ENCODE measurements around the gene CCL19. TPM values are rescaled to one million over a fixed set of nuclear protein-coding genes. Genes with fewer than 3 reads are reported as not detected.

Gene CCL19
- total and polyA plus RNA-seq, 3 experiments from 2014 or later, result not detected

Other genes starting within 250 kb of the CCL19 start
- gene FAM219A, start 232.7 kb downstream of the CCL19 start, total RNA-seq, result 10 to 100 TPM in 1 of 2 experiments, 1 to 10 TPM in 1; 9.4 to 10.5 TPM
- 1.7 TPM for gene FAM219A, start 232.7 kb downstream of the CCL19 start, polyA plus RNA-seq
- gene DNAI1, start 232.5 kb downstream of the CCL19 start, total RNA-seq, result not detected
- not detected for gene DNAI1, start 232.5 kb downstream of the CCL19 start, polyA plus RNA-seq
- under 1 TPM; 0.35 to 0.39 TPM for gene ENHO, start 168.3 kb downstream of the CCL19 start, total RNA-seq
- not detected for gene ENHO, start 168.3 kb downstream of the CCL19 start, polyA plus RNA-seq
- gene CNTFR, start 101.6 kb downstream of the CCL19 start, total RNA-seq, result not detected
- gene CNTFR, start 101.6 kb downstream of the CCL19 start, polyA plus RNA-seq, result not detected
- 10 to 100 TPM; 34.5 to 39.0 TPM for gene RPP25L, start 79.2 kb downstream of the CCL19 start, total RNA-seq
- 35.9 TPM for gene RPP25L, start 79.2 kb downstream of the CCL19 start, polyA plus RNA-seq
- gene DCTN3, start 70.8 kb downstream of the CCL19 start, total RNA-seq, result 10 to 100 TPM; 83.3 to 83.4 TPM
- gene DCTN3, start 70.8 kb downstream of the CCL19 start, polyA plus RNA-seq, result 128 TPM
- under 1 TPM; 0.22 to 0.44 TPM for gene ARID3C, start 62.2 kb downstream of the CCL19 start, total RNA-seq
- gene ARID3C, start 62.2 kb downstream of the CCL19 start, polyA plus RNA-seq, result not detected
- 100 to 1,000 TPM; 138 to 141 TPM for gene SIGMAR1, start 53.5 kb downstream of the CCL19 start, total RNA-seq
- gene SIGMAR1, start 53.5 kb downstream of the CCL19 start, polyA plus RNA-seq, result 95.4 TPM
- gene GALT, start 44.6 kb downstream of the CCL19 start, total RNA-seq, result 10 to 100 TPM; 41.7 to 43.0 TPM
- gene GALT, start 44.6 kb downstream of the CCL19 start, polyA plus RNA-seq, result 42.8 TPM
- gene IL11RA, start 39.1 kb downstream of the CCL19 start, total RNA-seq, result 10 to 100 TPM; 15.6 to 16.5 TPM
- 5.3 TPM for gene IL11RA, start 39.1 kb downstream of the CCL19 start, polyA plus RNA-seq
- under 1 TPM; 0.35 to 0.39 TPM for gene CCL27, start 28.6 kb downstream of the CCL19 start, total RNA-seq
- gene CCL27, start 28.6 kb downstream of the CCL19 start, polyA plus RNA-seq, result not detected
- not detected for gene CCL21, start 18.9 kb upstream of the CCL19 start, total RNA-seq
- gene CCL21, start 18.9 kb upstream of the CCL19 start, polyA plus RNA-seq, result not detected